Endodermal cell (in vitro differentiated cells): ENCODE data around the gene DUOX1. TPM values are rescaled to one million over a fixed set of nuclear protein-coding genes. Genes with fewer than 3 reads are reported as not detected.

Experiments
- DNase-seq: peaks from one replicate; pipeline ENCODE4 v3.0.0-alpha.2; 2017
- H3K27ac ChIP-seq: 2 replicates; pipeline ENCODE4 v1.5.1; 2013; ENCODE audit warnings: mild to moderate bottlenecking, low read depth, low read length, moderate library complexity
- H3K27me3 ChIP-seq: 2 replicates; pipeline ENCODE4 v1.6.1; 2013; ENCODE audit warnings: mild to moderate bottlenecking, low read length, moderate library complexity; ENCODE audit not compliant: insufficient read depth, control insufficient read depth, poor library complexity, severe bottlenecking
- H3K36me3 ChIP-seq: 2 replicates; pipeline ENCODE4 v1.7.0; 2013; ENCODE audit warnings: mild to moderate bottlenecking, low read length, moderate library complexity; ENCODE audit not compliant: control insufficient read depth, insufficient read depth
- H3K4me1 ChIP-seq: one replicate; pipeline ENCODE4 v1.7.0; 2013; ENCODE audit warnings: low read length; ENCODE audit not compliant: control insufficient read depth, insufficient read depth
- H3K4me3 ChIP-seq: 2 replicates; pipeline ENCODE4 v1.5.1; 2013; ENCODE audit warnings: mild to moderate bottlenecking, low read length, moderate library complexity
- H3K9ac ChIP-seq: 2 replicates; pipeline ENCODE4 v1.6.1; 2013; ENCODE audit warnings: mild to moderate bottlenecking, low read length, moderate library complexity; ENCODE audit not compliant: poor library complexity, severe bottlenecking; ENCODE audit errors: extremely low read depth
- H3K9me3 ChIP-seq: 2 replicates; pipeline ENCODE4 v1.6.1; 2013; ENCODE audit warnings: mild to moderate bottlenecking, low read length, moderate library complexity; ENCODE audit not compliant: control insufficient read depth
- H3K27ac Mint-ChIP-seq: 2 replicates; pipeline ENCODE4 v1.8.0; 2020; ENCODE audit warnings: mixed read lengths
- H3K27me3 Mint-ChIP-seq: 2 replicates; pipeline ENCODE4 v1.8.0; 2021; ENCODE audit warnings: mild to moderate bottlenecking, mixed read lengths; ENCODE audit not compliant: insufficient read depth
- H3K36me3 Mint-ChIP-seq: 2 replicates; pipeline ENCODE4 v1.8.0; 2020; ENCODE audit warnings: low read depth, mixed read lengths
- H3K4me1 Mint-ChIP-seq: 2 replicates; pipeline ENCODE4 v1.8.0; 2020; ENCODE audit warnings: mixed read lengths
- H3K4me3 Mint-ChIP-seq: 2 replicates; pipeline ENCODE4 v1.8.0; 2020; ENCODE audit warnings: mild to moderate bottlenecking, moderate library complexity, mixed read lengths
- H3K9me3 Mint-ChIP-seq: 2 replicates; pipeline ENCODE4 v1.8.0; 2020; ENCODE audit warnings: mild to moderate bottlenecking, mixed read lengths
- WGBS, 2 experiments: methylation state at CpG; one replicate each; pipeline versions ENCODE4 v1.1.5 to v1.1.7; 2013; ENCODE audit warnings: missing lambda C conversion rate in 2 of 2, mixed read lengths in 1 of 2; ENCODE audit not compliant: insufficient coverage in 1 of 2, insufficient read length in 1 of 2; 5-methylcytosine and 5-hydroxymethylcytosine counted together
- total RNA-seq, 2 donors: library from RNA; stranded (reverse); fragmentation: NEBNext Ultra II Directional in 1 of 2; extraction: Animal tissue kit (Norgen Biotek cat#: 25700) in 1 of 2; gene quantifications; 2 replicates in 1 of 2; 3 replicates in 1 of 2; pipeline ENCODE4 v1.2.1, GENCODE V29; 2021
- TF ChIP-seq, protein P1 (sequence below): fragments of 200-600 bp; sonication (generic); conservative IDR thresholded peaks from 2 replicates; pipeline ENCODE4 v1.5.0; 2021; ENCODE audit warnings: antibody characterized with exemption, mild to moderate bottlenecking

The DUOX1 gene
- total RNA-seq, 2 donors from 2014 or later: 1.2 to 1.9 TPM

DNA sequence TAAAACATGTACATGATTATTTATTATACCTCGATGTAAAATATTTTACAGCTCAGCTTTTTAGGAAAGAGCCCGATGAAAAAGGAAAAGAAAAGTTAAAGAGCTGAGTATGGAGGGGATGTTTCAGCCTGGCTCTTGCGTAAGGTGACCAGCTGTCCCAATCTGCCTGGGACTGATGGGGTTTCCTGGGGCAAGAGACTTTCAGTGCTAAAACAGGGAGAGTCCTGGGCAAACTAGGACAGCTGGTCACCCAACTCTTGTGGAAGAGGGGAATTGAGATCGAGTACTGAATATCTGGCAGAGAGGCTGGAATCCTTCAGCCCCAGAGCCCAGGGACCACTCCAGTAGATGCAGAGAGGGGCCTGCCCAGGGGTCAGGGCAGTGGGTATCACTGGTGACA is 36.8 kb upstream of the DUOX1 start:
- H3K27ac ChIP-seq: no peak overlapping the region
- Mint-ChIP-seq H3K27me3 (peaks cover 70% of the 10 kb centered on the region), H3K9me3 (no peaks in the 10 kb centered on the region), H3K4me1 (peaks cover 10% of the 10 kb centered on the region), H3K36me3 (no peaks in the 10 kb centered on the region), H3K4me3 (no peak overlapping the region), H3K27ac (no peak overlapping the region)
- peaks cover 8% of the 10 kb centered on the region for H3K4me1 ChIP-seq
- TF ChIP-seq, protein P1, sequence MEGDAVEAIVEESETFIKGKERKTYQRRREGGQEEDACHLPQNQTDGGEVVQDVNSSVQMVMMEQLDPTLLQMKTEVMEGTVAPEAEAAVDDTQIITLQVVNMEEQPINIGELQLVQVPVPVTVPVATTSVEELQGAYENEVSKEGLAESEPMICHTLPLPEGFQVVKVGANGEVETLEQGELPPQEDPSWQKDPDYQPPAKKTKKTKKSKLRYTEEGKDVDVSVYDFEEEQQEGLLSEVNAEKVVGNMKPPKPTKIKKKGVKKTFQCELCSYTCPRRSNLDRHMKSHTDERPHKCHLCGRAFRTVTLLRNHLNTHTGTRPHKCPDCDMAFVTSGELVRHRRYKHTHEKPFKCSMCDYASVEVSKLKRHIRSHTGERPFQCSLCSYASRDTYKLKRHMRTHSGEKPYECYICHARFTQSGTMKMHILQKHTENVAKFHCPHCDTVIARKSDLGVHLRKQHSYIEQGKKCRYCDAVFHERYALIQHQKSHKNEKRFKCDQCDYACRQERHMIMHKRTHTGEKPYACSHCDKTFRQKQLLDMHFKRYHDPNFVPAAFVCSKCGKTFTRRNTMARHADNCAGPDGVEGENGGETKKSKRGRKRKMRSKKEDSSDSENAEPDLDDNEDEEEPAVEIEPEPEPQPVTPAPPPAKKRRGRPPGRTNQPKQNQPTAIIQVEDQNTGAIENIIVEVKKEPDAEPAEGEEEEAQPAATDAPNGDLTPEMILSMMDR: no peak
- H3K36me3 ChIP-seq: no peaks in the 10 kb centered on the region
- no peaks in the 10 kb centered on the region for H3K9me3 ChIP-seq
- 83 to 96% methylated on average over 4 of the region's 4 CpGs for WGBS, 2 experiments
- no peak overlapping the region for H3K4me3 ChIP-seq
- DNase-seq: no peak
- H3K9ac ChIP-seq: no peak overlapping the region
- H3K27me3 ChIP-seq: peaks cover 91% of the 10 kb centered on the region

DNA sequence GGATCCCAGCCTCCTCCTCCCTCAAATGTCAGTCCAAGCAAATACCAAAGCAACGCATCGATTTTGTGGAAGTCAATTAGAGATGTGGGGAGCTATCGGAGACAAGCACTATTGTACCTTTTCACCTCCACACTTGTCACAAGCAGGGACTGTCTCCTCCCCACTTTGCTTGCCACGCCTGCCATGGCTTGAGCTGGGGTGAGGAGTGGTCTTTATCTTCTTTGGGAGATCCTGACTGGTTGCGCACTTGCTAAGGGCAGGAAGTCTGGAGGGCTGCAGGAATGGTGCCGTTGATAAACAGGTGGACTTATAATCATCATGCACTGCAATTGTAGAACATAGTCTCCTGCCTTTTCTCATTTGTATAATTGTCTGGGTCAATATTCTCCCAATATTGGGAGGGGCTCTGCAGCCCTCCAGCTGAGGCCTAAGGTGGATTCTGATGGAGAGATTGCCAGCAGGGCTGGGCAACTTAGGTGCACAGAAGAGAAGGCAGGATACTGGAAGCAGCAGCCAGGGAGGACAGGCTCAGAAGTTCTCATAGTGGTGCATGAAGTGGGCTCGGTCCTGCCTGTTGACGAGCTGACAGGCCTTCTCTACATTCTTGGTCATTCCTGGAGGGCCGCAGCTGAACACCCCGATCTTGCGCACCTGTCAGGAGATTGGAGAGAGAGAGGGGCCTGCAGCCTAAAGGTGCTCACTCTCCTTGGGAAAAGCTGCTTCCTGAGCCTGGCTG is 36.0 kb upstream of the DUOX1 start:
- Histone ChIP-seq H3K4me1 (peaks cover 7% of the 10 kb centered on the region), H3K27me3 (peaks cover 90% of the 10 kb centered on the region), H3K9me3 (no peaks in the 10 kb centered on the region), H3K36me3 (no peaks in the 10 kb centered on the region), H3K27ac (no peak overlapping the region), H3K9ac (no peak overlapping the region), H3K4me3 (no peak overlapping the region)
- Mint-ChIP-seq H3K4me3 (no peak overlapping the region), H3K27ac (no peak overlapping the region), H3K27me3 (peaks cover 67% of the 10 kb centered on the region), H3K9me3 (no peaks in the 10 kb centered on the region), H3K36me3 (no peaks in the 10 kb centered on the region), H3K4me1 (peaks cover 7% of the 10 kb centered on the region)
- TF ChIP-seq, protein P1: no peak
- no peak for DNase-seq
- WGBS, 2 experiments: 94 to 97% methylated on average over 5 to 11 of the region's 11 CpGs

DNA sequence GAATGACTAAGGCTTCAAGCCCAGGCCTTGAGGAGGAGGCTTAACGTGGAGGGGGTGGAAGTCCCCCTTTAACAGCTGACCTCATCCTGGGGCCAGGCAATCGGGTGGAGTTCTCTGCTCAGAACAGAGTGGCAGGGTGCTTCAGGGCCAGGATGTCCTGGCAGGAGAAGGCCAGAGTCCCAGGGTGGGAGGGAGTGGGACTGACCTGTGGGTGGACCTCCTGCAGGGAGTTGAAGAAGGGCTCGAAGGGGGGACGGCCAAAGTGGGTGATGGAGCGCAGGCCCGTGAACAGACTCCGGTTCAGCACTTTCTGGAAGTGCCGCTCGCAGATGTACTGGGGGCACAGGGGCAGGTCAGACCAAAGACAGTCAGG is 35.5 kb upstream of the DUOX1 start:
- H3K4me1 ChIP-seq: peaks cover 1% of the 10 kb centered on the region
- Mint-ChIP-seq H3K4me1 (peaks cover 1% of the 10 kb centered on the region), H3K9me3 (no peaks in the 10 kb centered on the region), H3K27me3 (peaks cover 67% of the 10 kb centered on the region), H3K36me3 (no peaks in the 10 kb centered on the region), H3K27ac (no peak overlapping the region), H3K4me3 (no peak overlapping the region)
- TF ChIP-seq, protein P1: no peak
- no peak overlapping the region for H3K27ac ChIP-seq
- no peak for DNase-seq
- H3K9me3 ChIP-seq: no peaks in the 10 kb centered on the region
- H3K27me3 ChIP-seq: peaks cover 88% of the 10 kb centered on the region
- no peaks in the 10 kb centered on the region for H3K36me3 ChIP-seq
- 90 to 100% methylated on average over 4 to 9 of the region's 9 CpGs for WGBS, 2 experiments
- no peak overlapping the region for H3K9ac ChIP-seq
- H3K4me3 ChIP-seq: no peak overlapping the region
